Tibial nerve (tissue), 4 donors: Measurements from ENCODE around the gene TTC23.

ENCODE experiments used
- EP300 ChIP-seq, 2 donors: sonication (generic); formaldehyde crosslinking; IDR thresholded peaks; one replicate each; pipeline ENCODE4 v1.6.1; 2017; ENCODE audit warnings: antibody characterized with exemption in 2 of 2, mild to moderate bottlenecking in 1 of 2
- POLR2A ChIP-seq, 2 donors: fragments of 450-650 bp; IDR thresholded peaks; one replicate each; pipeline ENCODE4 v1.6.1; 2017; ENCODE audit warnings: antibody characterized with exemption in 2 of 2, mild to moderate bottlenecking in 2 of 2, moderate library complexity in 2 of 2
- TF ChIP-seq, protein P1 (sequence below), 5 experiments: fragments of 200-600 bp in 3 of 5; fragments of 450-650 bp in 2 of 5; sonication (generic) in 3 of 5; IDR thresholded peaks; one replicate each; pipeline ENCODE4 v1.5.1; 2016 to 2019; ENCODE audit warnings: antibody characterized with exemption in 5 of 5, mild to moderate bottlenecking in 3 of 5, moderate library complexity in 2 of 5

DNA sequence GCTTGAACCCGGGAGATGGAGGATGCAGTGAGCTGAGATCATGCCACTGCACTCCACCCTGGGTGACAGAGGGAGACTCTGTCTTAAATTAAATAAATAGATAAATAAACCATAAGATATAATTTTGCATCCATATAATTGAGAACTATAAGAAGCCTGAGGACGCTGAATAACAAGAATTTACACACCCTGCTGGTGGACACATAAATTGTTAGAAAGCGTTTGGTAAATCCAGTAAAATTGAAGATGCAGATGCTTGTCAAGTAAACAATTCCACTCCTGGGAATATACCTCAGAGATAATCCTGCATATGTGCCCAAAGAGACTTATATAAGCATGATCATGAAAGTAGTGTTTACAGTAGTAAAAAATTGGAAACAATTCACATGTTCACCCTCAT is 41.7 kb downstream of the TTC23 start:
- TF ChIP-seq, protein P1, sequence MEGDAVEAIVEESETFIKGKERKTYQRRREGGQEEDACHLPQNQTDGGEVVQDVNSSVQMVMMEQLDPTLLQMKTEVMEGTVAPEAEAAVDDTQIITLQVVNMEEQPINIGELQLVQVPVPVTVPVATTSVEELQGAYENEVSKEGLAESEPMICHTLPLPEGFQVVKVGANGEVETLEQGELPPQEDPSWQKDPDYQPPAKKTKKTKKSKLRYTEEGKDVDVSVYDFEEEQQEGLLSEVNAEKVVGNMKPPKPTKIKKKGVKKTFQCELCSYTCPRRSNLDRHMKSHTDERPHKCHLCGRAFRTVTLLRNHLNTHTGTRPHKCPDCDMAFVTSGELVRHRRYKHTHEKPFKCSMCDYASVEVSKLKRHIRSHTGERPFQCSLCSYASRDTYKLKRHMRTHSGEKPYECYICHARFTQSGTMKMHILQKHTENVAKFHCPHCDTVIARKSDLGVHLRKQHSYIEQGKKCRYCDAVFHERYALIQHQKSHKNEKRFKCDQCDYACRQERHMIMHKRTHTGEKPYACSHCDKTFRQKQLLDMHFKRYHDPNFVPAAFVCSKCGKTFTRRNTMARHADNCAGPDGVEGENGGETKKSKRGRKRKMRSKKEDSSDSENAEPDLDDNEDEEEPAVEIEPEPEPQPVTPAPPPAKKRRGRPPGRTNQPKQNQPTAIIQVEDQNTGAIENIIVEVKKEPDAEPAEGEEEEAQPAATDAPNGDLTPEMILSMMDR (IDR thresholded peaks at IDR 0.05) = no peak
- TF ChIP-seq POLR2A (IDR thresholded peaks at IDR 0.05) (no peak), EP300 (IDR thresholded peaks at IDR 0.05) (no peak)
